T-helper 1 cell treated with Interleukin-12 subunit alpha and Interleukin-12 subunit beta and Interleukin-4 antibody, amounts not matched to agents 30 μg/mL and 1 μg/mL, for 36 hours (primary cell): ENCODE measurements around the gene PLXDC2.

Source experiments
- H3K27ac Mint-ChIP-seq: one replicate; pipeline ENCODE4 v1.8.0; 2021; ENCODE audit warnings: mild to moderate bottlenecking, mixed read lengths
- H3K27me3 Mint-ChIP-seq: one replicate; pipeline ENCODE4 v1.8.0; 2021; ENCODE audit warnings: low read depth, mixed read lengths
- H3K36me3 Mint-ChIP-seq: one replicate; pipeline ENCODE4 v1.8.0; 2021; ENCODE audit warnings: low read depth, mixed read lengths
- H3K4me1 Mint-ChIP-seq: one replicate; pipeline ENCODE4 v1.8.0; 2021; ENCODE audit warnings: low read depth, mixed read lengths
- H3K4me3 Mint-ChIP-seq: one replicate; pipeline ENCODE4 v1.8.0; 2021; ENCODE audit warnings: mild to moderate bottlenecking, moderate library complexity, mixed read lengths
- H3K9me3 Mint-ChIP-seq: one replicate; pipeline ENCODE4 v1.8.0; 2021; ENCODE audit warnings: mixed read lengths

The PLXDC2 gene

GRCh38 chr10:20300735-20301134 lies 484.5 kb downstream of the PLXDC2 start:
- Mint-ChIP-seq H3K4me1 (no peaks in the 10 kb centered on the region), H3K27me3 (no peaks in the 10 kb centered on the region), H3K9me3 (peaks cover 26% of the 10 kb centered on the region), H3K4me3 (no peak overlapping the region), H3K36me3 (no peaks in the 10 kb centered on the region), H3K27ac (no peak overlapping the region)

GRCh38 chr10:20302033-20302432 lies 485.8 kb downstream of the PLXDC2 start:
- Mint-ChIP-seq H3K27me3 (no peaks in the 10 kb centered on the region), H3K4me1 (no peaks in the 10 kb centered on the region), H3K27ac (no peak overlapping the region), H3K4me3 (no peak overlapping the region), H3K36me3 (no peaks in the 10 kb centered on the region), H3K9me3 (peaks cover 26% of the 10 kb centered on the region)

- no peaks in the 10 kb centered on the region for H3K4me1 Mint-ChIP-seq
- H3K36me3 Mint-ChIP-seq = no peaks in the 10 kb centered on the region
- H3K27ac Mint-ChIP-seq = no peak overlapping the region
- no peak overlapping the region for H3K4me3 Mint-ChIP-seq
- no peaks in the 10 kb centered on the region for H3K27me3 Mint-ChIP-seq
- H3K9me3 Mint-ChIP-seq = peaks cover 23% of the 10 kb centered on the region
These were observed 487.4 kb downstream of the PLXDC2 start for GRCh38 chr10:20303453-20304152.

- Mint-ChIP-seq H3K4me3 (no peak overlapping the region), H3K27me3 (no peaks in the 10 kb centered on the region), H3K4me1 (no peaks in the 10 kb centered on the region), H3K36me3 (no peaks in the 10 kb centered on the region), H3K27ac (no peak overlapping the region), H3K9me3 (peaks cover 36% of the 10 kb centered on the region)
These were observed 497.4 kb downstream of the PLXDC2 start for GRCh38 chr10:20313665-20314064.

GRCh38 chr10:20314431-20314830 lies 498.2 kb downstream of the PLXDC2 start:
- Mint-ChIP-seq H3K36me3 (no peaks in the 10 kb centered on the region), H3K27ac (no peak overlapping the region), H3K4me3 (no peak overlapping the region), H3K27me3 (no peaks in the 10 kb centered on the region), H3K9me3 (peaks cover 31% of the 10 kb centered on the region), H3K4me1 (no peaks in the 10 kb centered on the region)

GRCh38 chr10:20327954-20328353 lies 511.7 kb downstream of the PLXDC2 start:
- no peak overlapping the region for H3K27ac Mint-ChIP-seq
- no peaks in the 10 kb centered on the region for H3K27me3 Mint-ChIP-seq
- H3K36me3 Mint-ChIP-seq = no peaks in the 10 kb centered on the region
- peaks cover 4% of the 10 kb centered on the region for H3K9me3 Mint-ChIP-seq
- H3K4me1 Mint-ChIP-seq = no peaks in the 10 kb centered on the region
- H3K4me3 Mint-ChIP-seq = no peak overlapping the region

- no peaks in the 10 kb centered on the region for H3K36me3 Mint-ChIP-seq
- H3K27ac Mint-ChIP-seq = no peak overlapping the region
- no peaks in the 10 kb centered on the region for H3K4me1 Mint-ChIP-seq
- H3K9me3 Mint-ChIP-seq = peaks cover 17% of the 10 kb centered on the region
- H3K4me3 Mint-ChIP-seq = no peak overlapping the region
- H3K27me3 Mint-ChIP-seq = no peaks in the 10 kb centered on the region
These were observed 514.0 kb downstream of the PLXDC2 start for GRCh38 chr10:20330246-20330645.

- H3K9me3 Mint-ChIP-seq = peaks cover 30% of the 10 kb centered on the region
- H3K4me1 Mint-ChIP-seq = no peaks in the 10 kb centered on the region
- H3K4me3 Mint-ChIP-seq = no peak overlapping the region
- no peaks in the 10 kb centered on the region for H3K36me3 Mint-ChIP-seq
- H3K27ac Mint-ChIP-seq = no peak overlapping the region
- no peaks in the 10 kb centered on the region for H3K27me3 Mint-ChIP-seq
These were observed 518.3 kb downstream of the PLXDC2 start for GRCh38 chr10:20334559-20334958.
